Epithelial cell of esophagus (primary cell): Measurements from ENCODE around the gene DDX31.
A peak's percentile ranks its signal among the peaks of the same experiment; 100 is the strongest.

Source experiments
- DNase-seq: peaks from one replicate; pipeline ENCODE4 v3.0.0; 2010; ENCODE audit warnings: low read depth
- H3K4me3 ChIP-seq: 2 replicates; pipeline ENCODE4 v1.5.1; 2011; ENCODE audit warnings: mild to moderate bottlenecking, low read length, control low read depth
- CTCF ChIP-seq: IDR thresholded peaks from 2 replicates; pipeline ENCODE4 v1.5.1; 2011; ENCODE audit warnings: low read depth, mild to moderate bottlenecking, low read length, control low read depth, inconsistent platforms; ENCODE audit not compliant: insufficient read depth; ENCODE audit errors: missing control alignments

The DDX31 gene

GRCh38 chr9:132694144-132694543 lies 24.4 kb upstream of the DDX31 start:
- peak; percentile 30 for TF ChIP-seq CTCF
- peak; percentile 52 for DNase-seq
- H3K4me3 ChIP-seq, result no peak overlapping the region

- DNase-seq, result no peak
- H3K4me3 ChIP-seq, result no peak overlapping the region
- no peak for TF ChIP-seq CTCF
Measured at GRCh38 chr9:132690696-132691095, 20.9 kb upstream of the DDX31 start.

- no peak for DNase-seq
- H3K4me3 ChIP-seq, result no peak overlapping the region
- no peak for TF ChIP-seq CTCF
Measured at GRCh38 chr9:132683873-132684272, 14.1 kb upstream of the DDX31 start.

GRCh38 chr9:132681561-132681960 lies 11.8 kb upstream of the DDX31 start:
- no peak for DNase-seq
- no peak overlapping the region for H3K4me3 ChIP-seq

GRCh38 chr9:132679946-132680625 lies 10.3 kb upstream of the DDX31 start:
- no peak for TF ChIP-seq CTCF
- no peak for DNase-seq

More at GRCh38 chr9:132681561-132681960, 11.8 kb upstream of the DDX31 start:
- TF ChIP-seq CTCF, result no peak

GRCh38 chr9:132677976-132678375 lies 8.2 kb upstream of the DDX31 start:
- TF ChIP-seq CTCF, result no peak
- H3K4me3 ChIP-seq, result no peak overlapping the region
- DNase-seq, result no peak

More at GRCh38 chr9:132679946-132680625, 10.3 kb upstream of the DDX31 start:
- no peak overlapping the region for H3K4me3 ChIP-seq

GRCh38 chr9:132674485-132674884 lies 4.7 kb upstream of the DDX31 start:
- DNase-seq, result no peak
- no peak overlapping the region for H3K4me3 ChIP-seq
- TF ChIP-seq CTCF, result no peak
